Measurements from ENCODE around the gene CYP2C19.
A peak's percentile ranks its signal among the peaks of the same experiment; 100 is the strongest.
"Not testable (repeated sequence)": the region's sequence is repeated elsewhere in the genome, so short reads cannot be mapped to it uniquely, and the experiment has no call there.

The CYP2C19 gene

DNA sequence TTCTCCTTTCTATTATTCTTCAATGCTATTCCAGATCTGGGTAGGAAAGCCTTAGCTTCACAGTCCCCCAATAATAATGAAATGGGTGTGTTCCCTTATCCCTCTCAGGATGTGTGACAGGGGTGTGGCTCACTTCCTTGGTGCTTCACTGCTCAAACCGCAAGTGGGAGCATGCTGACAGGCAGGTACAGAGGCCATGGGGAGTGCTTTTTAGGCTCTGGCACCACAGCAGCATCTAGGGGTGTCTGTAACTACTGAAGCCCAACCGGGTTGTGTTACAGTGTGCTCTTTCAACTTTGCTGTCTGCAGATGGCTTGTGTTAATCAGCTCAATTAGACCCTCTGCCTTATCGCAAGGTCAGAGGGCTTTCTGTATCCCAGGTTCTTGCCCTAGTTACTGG, 96.6 kb downstream of the CYP2C19 start:
- no peak for FAIRE-seq
- DNase-seq (ENCODE audit: extremely low spot score, insufficient read length, low read depth), result no peak

DNA sequence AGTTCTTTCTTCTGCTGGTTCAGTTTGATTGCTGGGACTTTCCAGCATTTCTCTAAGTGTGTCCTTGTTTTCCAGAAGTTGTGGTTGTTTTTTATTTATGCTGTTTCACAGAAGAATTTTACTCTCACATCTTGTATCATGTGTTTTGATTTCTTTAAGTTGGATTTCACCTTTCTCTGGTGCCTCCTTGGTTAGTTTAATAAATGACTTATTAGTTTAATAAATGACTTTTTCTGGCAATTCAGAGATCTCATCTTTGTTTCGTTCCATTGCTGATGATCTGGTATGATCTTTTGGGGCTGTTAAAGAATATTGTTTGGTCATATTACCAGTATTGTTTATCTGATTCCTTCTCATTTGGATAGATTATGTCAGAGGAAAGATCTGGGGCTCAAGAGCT, 116.2 kb downstream of the CYP2C19 start:
- no peak for DNase-seq (ENCODE audit: extremely low spot score, insufficient read length, low read depth)
- FAIRE-seq, result peak; percentile 38

DNA sequence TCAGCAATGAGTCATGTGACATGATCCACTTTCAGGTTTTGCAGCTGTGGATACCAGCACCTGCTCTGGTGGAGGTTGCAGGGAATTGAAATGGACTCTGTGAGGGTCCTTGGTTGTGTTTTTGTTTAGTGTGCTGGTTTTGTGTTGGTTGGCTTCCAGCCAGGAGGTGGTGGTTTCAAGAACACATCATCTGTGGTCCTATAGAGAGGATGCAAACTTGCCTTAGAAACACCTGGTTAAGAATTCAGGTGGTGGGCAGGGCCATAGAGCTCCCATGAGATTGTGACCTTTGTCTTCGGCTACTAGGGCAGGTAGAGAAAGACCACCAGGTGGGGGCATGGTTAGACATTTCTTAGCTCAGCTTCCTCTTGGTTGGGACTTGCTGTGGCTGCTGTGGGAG, 116.7 kb downstream of the CYP2C19 start:
- no peak for FAIRE-seq
- DNase-seq (ENCODE audit: extremely low spot score, insufficient read length, low read depth), result no peak

DNA sequence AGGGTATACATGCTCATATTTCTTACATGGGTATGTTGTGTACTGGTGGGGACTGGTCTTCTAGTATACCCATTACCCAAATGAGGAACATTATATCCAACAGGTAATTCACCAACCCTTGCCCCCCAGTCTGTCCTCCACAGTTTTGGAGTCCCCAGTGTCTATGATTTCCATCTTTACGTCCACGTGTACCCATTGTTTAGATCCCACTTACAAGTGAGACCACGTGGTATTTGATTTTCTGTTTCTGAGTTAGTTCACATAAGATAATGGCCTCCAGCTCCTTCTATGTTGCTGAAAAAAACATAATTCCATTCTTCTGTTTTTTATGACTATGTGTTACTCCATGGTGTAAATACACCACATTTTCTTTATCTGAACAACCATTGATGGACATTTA, 126.6 kb downstream of the CYP2C19 start:
- FAIRE-seq (no peak), DNase-seq (ENCODE audit: extremely low spot score, insufficient read length, low read depth) (no peak)

- DNase-seq (ENCODE audit: extremely low spot score, insufficient read length, low read depth) (no peak), FAIRE-seq (no peak)
Measured at GRCh38 chr10:94890264-94891022, 128.0 kb downstream of the CYP2C19 start.

- not testable (repeated sequence) for FAIRE-seq; DNase-seq (ENCODE audit: extremely low spot score, insufficient read length, low read depth)
Measured at GRCh38 chr10:94898414-94898813, 135.9 kb downstream of the CYP2C19 start.

GRCh38 chr10:94902080-94902479, 139.6 kb downstream of the CYP2C19 start:
- DNase-seq (ENCODE audit: extremely low spot score, insufficient read length, low read depth) (no peak), FAIRE-seq (no peak)

DNA sequence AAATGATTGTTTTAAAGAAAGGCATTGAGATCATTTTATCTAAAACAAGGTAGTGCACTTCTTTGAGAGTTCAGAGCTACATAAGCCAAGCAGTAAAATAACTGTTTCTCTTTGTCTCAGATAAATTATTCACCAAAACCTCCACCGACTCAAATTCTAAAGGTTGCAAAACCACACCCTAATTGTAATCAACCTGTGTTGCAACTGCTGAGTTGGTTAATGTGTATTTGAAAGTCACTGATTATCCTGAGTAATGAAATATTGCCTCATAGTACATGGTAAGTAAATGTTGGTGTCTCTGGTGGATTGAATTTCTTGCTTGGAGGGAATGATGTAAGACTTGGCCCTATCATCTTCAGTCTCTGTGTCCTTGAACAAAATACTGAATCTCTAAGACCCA, 140.1 kb downstream of the CYP2C19 start:
- no peak for FAIRE-seq

More for the DNA sequence above, 140.1 kb downstream of the CYP2C19 start:
- DNase-seq (ENCODE audit: extremely low spot score, insufficient read length, low read depth), result no peak

All from GM18507 (cell line).